Activated T-helper 17 cell treated with anti-CD3 and anti-CD28 coated beads, Interleukin-2, amount 50 U/mL, for 72 hours (primary cell): ENCODE measurements around the gene SPATA16. TPM values are rescaled to one million over a fixed set of nuclear protein-coding genes. Genes with fewer than 3 reads are reported as not detected.

Experiments
- ATAC-seq: fragments of 150-1000 bp; cut with Tn5 transposase; replicated peaks from 2 replicates; pipeline ENCODE4 v1.10.0; 2021; ENCODE audit warnings: mild to moderate bottlenecking, moderate library complexity
- H3K27ac Mint-ChIP-seq: one replicate; pipeline ENCODE4 v1.8.0; 2022; ENCODE audit warnings: mixed read lengths
- H3K27me3 Mint-ChIP-seq: one replicate; pipeline ENCODE4 v1.8.0; 2022; ENCODE audit warnings: mixed read lengths
- H3K36me3 Mint-ChIP-seq: one replicate; pipeline ENCODE4 v1.8.0; 2022; ENCODE audit warnings: low read depth, mild to moderate bottlenecking, mixed read lengths
- H3K4me1 Mint-ChIP-seq: one replicate; pipeline ENCODE4 v1.8.0; 2022; ENCODE audit warnings: mixed read lengths
- H3K4me3 Mint-ChIP-seq: one replicate; pipeline ENCODE4 v1.8.0; 2022; ENCODE audit warnings: mild to moderate bottlenecking, mixed read lengths
- H3K9me3 Mint-ChIP-seq: one replicate; pipeline ENCODE4 v1.8.0; 2022; ENCODE audit warnings: mixed read lengths
- total RNA-seq, 2 donors: library from RNA; stranded (reverse); gene quantifications; one replicate each; pipeline ENCODE4 v1.2.3, GENCODE V29; 2022

The SPATA16 gene
- total RNA-seq, 2 donors from 2014 or later, result not detected

- Mint-ChIP-seq H3K27me3 (peaks cover 5% of the 10 kb centered on the region), H3K4me3 (no peak overlapping the region), H3K27ac (no peak overlapping the region), H3K4me1 (no peaks in the 10 kb centered on the region), H3K36me3 (no peaks in the 10 kb centered on the region), H3K9me3 (peaks cover 3% of the 10 kb centered on the region)
- no peak for ATAC-seq
These were observed 137.1 kb downstream of the SPATA16 start for GRCh38 chr3:173003956-173004355.

GRCh38 chr3:173003471-173003870 is 137.6 kb downstream of the SPATA16 start:
- Mint-ChIP-seq H3K27ac (no peak overlapping the region), H3K4me3 (no peak overlapping the region), H3K36me3 (no peaks in the 10 kb centered on the region), H3K4me1 (no peaks in the 10 kb centered on the region), H3K9me3 (peaks cover 3% of the 10 kb centered on the region), H3K27me3 (peaks cover 5% of the 10 kb centered on the region)
- ATAC-seq, result no peak

GRCh38 chr3:173001622-173002021 is 139.4 kb downstream of the SPATA16 start:
- no peak for ATAC-seq
- H3K4me3 Mint-ChIP-seq, result no peak overlapping the region

DNA sequence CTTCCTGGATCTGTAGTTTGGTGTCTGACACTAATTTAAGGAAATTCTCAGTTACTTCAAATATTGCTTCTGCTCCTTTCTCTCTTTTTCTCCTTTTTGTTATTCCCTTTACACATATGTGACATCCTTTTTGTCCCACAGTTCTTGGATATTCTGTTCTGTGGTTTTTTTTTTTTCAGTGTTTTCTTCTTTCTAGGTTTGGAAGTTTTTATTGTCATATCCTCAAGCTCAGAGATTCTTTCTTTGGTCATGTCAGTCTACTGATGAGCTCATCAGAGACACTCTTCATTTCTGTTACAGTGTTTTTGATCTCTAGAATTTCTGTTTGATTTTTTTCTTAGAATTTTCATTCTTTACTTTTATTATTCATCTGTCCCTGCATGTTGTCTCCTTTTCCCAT is 140.5 kb downstream of the SPATA16 start:
- peaks cover 3% of the 10 kb centered on the region for H3K9me3 Mint-ChIP-seq
- H3K27me3 Mint-ChIP-seq, result peaks cover 5% of the 10 kb centered on the region
- ATAC-seq, result no peak
- no peaks in the 10 kb centered on the region for H3K36me3 Mint-ChIP-seq
- no peaks in the 10 kb centered on the region for H3K4me1 Mint-ChIP-seq
- H3K4me3 Mint-ChIP-seq, result no peak overlapping the region
- H3K27ac Mint-ChIP-seq, result no peak overlapping the region

More at GRCh38 chr3:173001622-173002021, 139.4 kb downstream of the SPATA16 start:
- Mint-ChIP-seq H3K36me3 (no peaks in the 10 kb centered on the region), H3K4me1 (no peaks in the 10 kb centered on the region), H3K27me3 (peaks cover 5% of the 10 kb centered on the region), H3K9me3 (peaks cover 3% of the 10 kb centered on the region), H3K27ac (no peak overlapping the region)

- Mint-ChIP-seq H3K4me3 (no peak overlapping the region), H3K9me3 (no peaks in the 10 kb centered on the region), H3K4me1 (no peaks in the 10 kb centered on the region), H3K36me3 (no peaks in the 10 kb centered on the region), H3K27me3 (no peaks in the 10 kb centered on the region), H3K27ac (no peak overlapping the region)
- ATAC-seq, result no peak
These were observed 147.6 kb downstream of the SPATA16 start for GRCh38 chr3:172993412-172993811.

DNA sequence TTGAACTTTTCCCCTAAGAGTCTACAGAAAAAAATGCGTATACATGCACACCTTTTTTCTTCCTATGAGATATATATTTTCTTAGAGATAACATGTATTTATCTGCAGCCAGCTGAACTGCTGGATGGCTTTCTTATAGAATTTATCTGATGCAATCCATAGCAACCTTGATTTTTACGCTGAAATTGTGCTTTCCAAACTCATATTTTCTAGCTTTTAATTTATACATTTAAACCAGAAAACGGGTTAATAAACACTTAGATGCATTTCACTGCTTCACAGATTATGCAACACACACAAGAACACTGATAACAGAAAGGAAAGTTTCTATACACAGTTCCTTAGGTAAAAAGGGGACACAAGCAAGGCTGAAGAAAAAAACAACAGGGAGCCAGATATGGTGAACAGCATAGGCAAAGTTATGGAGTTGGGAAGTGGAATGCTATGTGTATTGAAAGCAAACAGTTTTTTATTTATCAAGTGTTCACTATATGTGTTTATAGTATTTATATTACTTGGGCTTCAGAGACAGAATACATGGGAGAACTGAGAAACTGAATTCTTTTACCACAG is 149.5 kb downstream of the SPATA16 start:
- no peak for ATAC-seq
- H3K36me3 Mint-ChIP-seq, result no peaks in the 10 kb centered on the region
- H3K9me3 Mint-ChIP-seq, result no peaks in the 10 kb centered on the region
- no peaks in the 10 kb centered on the region for H3K27me3 Mint-ChIP-seq
- H3K4me3 Mint-ChIP-seq, result no peak overlapping the region
- no peak overlapping the region for H3K27ac Mint-ChIP-seq
- no peaks in the 10 kb centered on the region for H3K4me1 Mint-ChIP-seq

DNA sequence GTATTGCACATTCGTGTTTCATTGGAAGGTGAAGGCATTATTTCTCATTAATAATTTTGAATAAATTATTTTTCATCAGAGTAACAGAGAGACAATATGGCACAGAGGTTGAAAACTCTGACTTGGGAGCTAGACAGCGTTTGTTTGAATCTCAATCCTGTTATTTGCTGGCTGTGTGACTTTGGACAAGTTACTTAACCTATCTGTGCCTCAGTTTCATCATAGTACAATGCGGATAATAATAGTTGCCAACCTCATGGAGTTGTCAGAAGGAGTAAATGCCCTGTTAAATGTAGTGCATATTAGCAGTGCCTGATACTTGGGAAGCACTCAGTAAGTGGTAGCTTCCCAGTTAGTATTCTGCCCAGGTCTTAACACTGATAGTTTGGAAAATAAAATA is 151.7 kb downstream of the SPATA16 start:
- peaks cover 4% of the 10 kb centered on the region for H3K27me3 Mint-ChIP-seq
- ATAC-seq, result no peak
- H3K36me3 Mint-ChIP-seq, result no peaks in the 10 kb centered on the region
- no peaks in the 10 kb centered on the region for H3K9me3 Mint-ChIP-seq
- H3K27ac Mint-ChIP-seq, result no peak overlapping the region
- H3K4me1 Mint-ChIP-seq, result no peaks in the 10 kb centered on the region
- no peak overlapping the region for H3K4me3 Mint-ChIP-seq

DNA sequence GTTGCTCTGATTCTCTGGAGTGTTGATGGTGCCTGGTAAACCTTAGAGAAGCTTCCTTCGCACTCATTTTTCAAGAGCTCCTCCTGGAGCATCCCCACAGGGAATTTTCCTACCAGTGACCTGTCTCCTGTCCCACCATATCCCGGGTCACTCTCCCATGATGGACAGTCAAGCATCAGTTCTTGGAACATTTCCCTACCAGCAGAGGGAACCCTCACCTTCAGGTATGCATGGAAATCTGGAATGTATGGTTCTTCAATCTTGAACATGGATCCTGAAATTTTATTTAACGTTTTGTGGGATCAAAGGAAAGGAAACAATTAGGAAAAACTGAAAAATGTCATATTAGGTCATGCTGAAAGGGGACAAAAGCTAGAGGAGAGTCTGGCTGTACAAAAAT is 153.8 kb downstream of the SPATA16 start:
- H3K9me3 Mint-ChIP-seq, result no peaks in the 10 kb centered on the region
- H3K4me3 Mint-ChIP-seq, result no peak overlapping the region
- ATAC-seq, result no peak
- H3K27me3 Mint-ChIP-seq, result peaks cover 4% of the 10 kb centered on the region
- no peaks in the 10 kb centered on the region for H3K36me3 Mint-ChIP-seq
- no peaks in the 10 kb centered on the region for H3K4me1 Mint-ChIP-seq
- H3K27ac Mint-ChIP-seq, result no peak overlapping the region

GRCh38 chr3:172984914-172985313 is 156.1 kb downstream of the SPATA16 start:
- no peaks in the 10 kb centered on the region for H3K9me3 Mint-ChIP-seq
- no peak for ATAC-seq
- no peak overlapping the region for H3K4me3 Mint-ChIP-seq
- no peak overlapping the region for H3K27ac Mint-ChIP-seq
- peaks cover 4% of the 10 kb centered on the region for H3K27me3 Mint-ChIP-seq
- H3K4me1 Mint-ChIP-seq, result no peaks in the 10 kb centered on the region
- no peaks in the 10 kb centered on the region for H3K36me3 Mint-ChIP-seq

- ATAC-seq, result no peak
- H3K4me1 Mint-ChIP-seq, result no peaks in the 10 kb centered on the region
- no peak overlapping the region for H3K27ac Mint-ChIP-seq
- H3K27me3 Mint-ChIP-seq, result peaks cover 4% of the 10 kb centered on the region
- H3K9me3 Mint-ChIP-seq, result no peaks in the 10 kb centered on the region
- H3K36me3 Mint-ChIP-seq, result no peaks in the 10 kb centered on the region
- no peak overlapping the region for H3K4me3 Mint-ChIP-seq
These were observed 158.2 kb downstream of the SPATA16 start for GRCh38 chr3:172982736-172983364.

- Mint-ChIP-seq H3K36me3 (no peaks in the 10 kb centered on the region), H3K27me3 (peaks cover 4% of the 10 kb centered on the region), H3K4me1 (no peaks in the 10 kb centered on the region), H3K27ac (no peak overlapping the region), H3K4me3 (no peak overlapping the region), H3K9me3 (no peaks in the 10 kb centered on the region)
- ATAC-seq, result no peak
These were observed 159.5 kb downstream of the SPATA16 start for GRCh38 chr3:172981407-172981983.

GRCh38 chr3:172980849-172981248 is 160.2 kb downstream of the SPATA16 start:
- H3K27me3 Mint-ChIP-seq, result peaks cover 4% of the 10 kb centered on the region
- H3K36me3 Mint-ChIP-seq, result no peaks in the 10 kb centered on the region
- no peaks in the 10 kb centered on the region for H3K9me3 Mint-ChIP-seq
- no peaks in the 10 kb centered on the region for H3K4me1 Mint-ChIP-seq
- ATAC-seq, result no peak
- no peak overlapping the region for H3K4me3 Mint-ChIP-seq
- no peak overlapping the region for H3K27ac Mint-ChIP-seq

GRCh38 chr3:172977696-172978095 is 163.3 kb downstream of the SPATA16 start:
- Mint-ChIP-seq H3K27me3 (peaks cover 3% of the 10 kb centered on the region), H3K4me1 (no peaks in the 10 kb centered on the region), H3K27ac (no peak overlapping the region), H3K9me3 (no peaks in the 10 kb centered on the region), H3K36me3 (no peaks in the 10 kb centered on the region), H3K4me3 (no peak overlapping the region)
- no peak for ATAC-seq

GRCh38 chr3:172974969-172975368 is 166.1 kb downstream of the SPATA16 start:
- Mint-ChIP-seq H3K4me3 (no peak overlapping the region), H3K4me1 (no peaks in the 10 kb centered on the region), H3K27me3 (peaks cover 3% of the 10 kb centered on the region), H3K9me3 (no peaks in the 10 kb centered on the region), H3K27ac (no peak overlapping the region), H3K36me3 (no peaks in the 10 kb centered on the region)
- ATAC-seq, result no peak

GRCh38 chr3:172973799-172974198 is 167.2 kb downstream of the SPATA16 start:
- Mint-ChIP-seq H3K9me3 (no peaks in the 10 kb centered on the region), H3K27ac (no peak overlapping the region), H3K36me3 (no peaks in the 10 kb centered on the region), H3K4me3 (no peak overlapping the region), H3K4me1 (no peaks in the 10 kb centered on the region), H3K27me3 (peaks cover 3% of the 10 kb centered on the region)
- no peak for ATAC-seq
